GM12873 (cell line): Measurements from ENCODE around the gene RIMS4.

ENCODE experiments used
- CTCF ChIP-seq: IDR thresholded peaks from 2 replicates; pipeline ENCODE4 v1.5.1; 2012; ENCODE audit warnings: low read depth, mild to moderate bottlenecking, moderate library complexity, low read length, control low read depth; ENCODE audit not compliant: insufficient read depth; ENCODE audit errors: missing control alignments

The RIMS4 gene

GRCh38 chr20:44728801-44729443 lies 81.4 kb downstream of the RIMS4 start:
- TF ChIP-seq CTCF: no peak

GRCh38 chr20:44727651-44728050 lies 82.7 kb downstream of the RIMS4 start:
- TF ChIP-seq CTCF: no peak

GRCh38 chr20:44727039-44727438 lies 83.3 kb downstream of the RIMS4 start:
- TF ChIP-seq CTCF: no peak

GRCh38 chr20:44725837-44726236 lies 84.5 kb downstream of the RIMS4 start:
- no peak for TF ChIP-seq CTCF

GRCh38 chr20:44724423-44725091 lies 85.8 kb downstream of the RIMS4 start:
- TF ChIP-seq CTCF: no peak

GRCh38 chr20:44723798-44724362 lies 86.5 kb downstream of the RIMS4 start:
- no peak for TF ChIP-seq CTCF

- no peak for TF ChIP-seq CTCF
Observed at GRCh38 chr20:44723391-44723790, 87.0 kb downstream of the RIMS4 start.
